HepG2 (cell line): ENCODE data around the gene SELENOM. TPM values are rescaled to one million over a fixed set of nuclear protein-coding genes. Genes with fewer than 3 reads are reported as not detected.

Experiments
- CERS6 ChIP-seq: sonication (generic); formaldehyde crosslinking; IDR thresholded peaks from 2 replicates; pipeline ENCODE4 v1.5.0; 2020; ENCODE audit warnings: missing genetic modification reagents
- EP300 ChIP-seq, 3 experiments: sonication (generic) in 1 of 3; formaldehyde crosslinking in 1 of 3; IDR thresholded peaks; 2 replicates each; pipeline versions ENCODE4 v1.5.1 to v1.6.1; 2011 to 2020; ENCODE audit warnings: low read depth in 2 of 3, low read length in 2 of 3, borderline replicate concordance in 1 of 3, improper control_type of control experiment in 1 of 3, mild to moderate bottlenecking in 1 of 3, missing genetic modification reagents in 1 of 3, moderate library complexity in 1 of 3
- FOXA1 ChIP-seq, 2 experiments: fragments of 450-650 bp in 1 of 2; sonication (generic) in 1 of 2; formaldehyde crosslinking in 1 of 2; IDR thresholded peaks; 2 replicates each; pipeline versions ENCODE4 v1.4.0 to v1.6.1; 2016 to 2020; ENCODE audit warnings: missing genetic modification reagents in 1 of 2
- MAFF ChIP-seq: IDR thresholded peaks from 2 replicates; pipeline ENCODE4 v1.6.1; 2011; ENCODE audit warnings: low read depth, low read length, improper control_type of control experiment
- NONO ChIP-seq, 2 experiments: fragments of 450-650 bp in 1 of 2; sonication (generic) in 1 of 2; formaldehyde crosslinking in 1 of 2; IDR thresholded peaks in 1 of 2; conservative IDR thresholded peaks in 1 of 2; 2 replicates each; pipeline versions ENCODE4 v1.6.1 to v1.8.0; 2017 to 2022; ENCODE audit warnings: mild to moderate bottlenecking in 1 of 2, missing genetic modification reagents in 1 of 2, moderate library complexity in 1 of 2
- PAF1 ChIP-seq: IDR thresholded peaks from 2 replicates; pipeline ENCODE4 v1.6.1; 2016; ENCODE audit warnings: missing genetic modification reagents, missing compliant biosample characterization
- PRDM4 ChIP-seq: sonication (generic); formaldehyde crosslinking; IDR thresholded peaks from 2 replicates; pipeline ENCODE4 v1.9.0; 2021; ENCODE audit warnings: missing genetic modification reagents, borderline replicate concordance
- YEATS2 ChIP-seq: sonication (generic); formaldehyde crosslinking; IDR thresholded peaks from 2 replicates; pipeline ENCODE4 v1.4.0; 2020; ENCODE audit warnings: missing genetic modification reagents, borderline replicate concordance
- ZBTB39 ChIP-seq: sonication (generic); formaldehyde crosslinking; IDR thresholded peaks from 2 replicates; pipeline ENCODE4 v1.5.0; 2020; ENCODE audit warnings: missing genetic modification reagents
- ZHX1 ChIP-seq: sonication (generic); formaldehyde crosslinking; IDR thresholded peaks from 2 replicates; pipeline ENCODE4 v1.8.1; 2022; ENCODE audit warnings: low read depth, mild to moderate bottlenecking, missing genetic modification reagents
- ZNF276 ChIP-seq: sonication (generic); formaldehyde crosslinking; IDR thresholded peaks from 2 replicates; pipeline ENCODE4 v1.4.0; 2020; ENCODE audit warnings: mild to moderate bottlenecking, low read depth, missing genetic modification reagents
- ZNF3 ChIP-seq: IDR thresholded peaks from 2 replicates; pipeline ENCODE4 v1.7.0; 2017; ENCODE audit warnings: inconsistent platforms
- ZNF430 ChIP-seq: sonication (generic); formaldehyde crosslinking; IDR thresholded peaks from 2 replicates; pipeline ENCODE4 v1.9.0; 2021; ENCODE audit warnings: mild to moderate bottlenecking, missing genetic modification reagents
- ZNF720 ChIP-seq: sonication (generic); formaldehyde crosslinking; IDR thresholded peaks from 2 replicates; pipeline ENCODE4 v1.4.0; 2020; ENCODE audit warnings: missing genetic modification reagents
- ZNF740 ChIP-seq: sonication (generic); formaldehyde crosslinking; IDR thresholded peaks from 2 replicates; pipeline ENCODE4 v1.4.0; 2020; ENCODE audit warnings: missing genetic modification reagents
- ZNF749 ChIP-seq: sonication (generic); formaldehyde crosslinking; IDR thresholded peaks from 2 replicates; pipeline ENCODE4 v1.8.0; 2022; ENCODE audit warnings: mild to moderate bottlenecking, missing genetic modification reagents, moderate library complexity, borderline replicate concordance
- ZNF780A ChIP-seq: sonication (generic); formaldehyde crosslinking; IDR thresholded peaks from 2 replicates; pipeline ENCODE4 v1.8.0; 2022; ENCODE audit warnings: mild to moderate bottlenecking, missing genetic modification reagents, moderate library complexity
- polyA plus RNA-seq, 8 experiments: library from polyadenylated mRNA; depleted of rRNA in 3 of 8; stranded (reverse) in 7 of 8; unstranded in 1 of 8; fragments of >200 nt; fragmentation: Illumina TruSeq in 4 of 8; extraction: Trizol in 4 of 8; gene quantifications; 2 replicates each; pipeline versions ENCODE4 v1.2.1 to v1.2.3, GENCODE V29; 2011 to 2016; ENCODE audit warnings: low read depth in 4 of 8, missing spikeins in 1 of 8, mixed read lengths in 1 of 8; ENCODE audit not compliant: insufficient read depth in 1 of 8
- total RNA-seq, 5 experiments: library from RNA; depleted of rRNA; stranded (reverse); fragments of >200 nt; fragmentation: Illumina TruSeq; extraction: Trizol; gene quantifications; 2 replicates each; pipeline ENCODE4 v1.2.3, GENCODE V29; 2016; ENCODE audit warnings: low read depth in 1 of 5

The SELENOM gene
- total and polyA plus RNA-seq, 2 of the 13 experiments (the other 11 are each of a cell fraction or from before 2014, with no cell fraction given) = 4.1 to 4.3 TPM

- TF ChIP-seq ZBTB39 (CRISPR knock-in tag) (no peak), ZNF780A (CRISPR knock-in tag) (no peak), ZNF740 (CRISPR knock-in tag) (no peak; the same call in 1 of the 2 replicates), YEATS2 (CRISPR knock-in tag) (peak; percentile 67; the same call in 1 of the 2 replicates), PRDM4 (no peak), ZNF720 (no peak), ZNF749 (CRISPR knock-in tag) (no peak), CERS6 (no peak), ZNF276 (no peak), ZHX1 (peak; percentile 99), NONO (IDR thresholded peaks at IDR 0.05) (no peak), NONO (CRISPR knock-in tag; conservative IDR thresholded peaks at IDR 0.05) (peak; percentile 94), MAFF (no peak), ZNF430 (CRISPR knock-in tag) (peak; percentile 82; the same call in 1 of the 2 replicates), FOXA1 (IDR thresholded peaks at IDR 0.05) (peak; percentile 76), FOXA1 (CRISPR knock-in tag; IDR thresholded peaks at IDR 0.05) (peak; percentile 100), PAF1 (CRISPR knock-in tag) (no peak), ZNF3 (CRISPR knock-in tag) (no peak), EP300 (IDR thresholded peaks at IDR 0.05; ENCODE audit: low read depth in 2 of 2, low read length in 2 of 2) (peak; percentile 95 to 96), EP300 (CRISPR knock-in tag; IDR thresholded peaks at IDR 0.05; ENCODE audit: borderline replicate concordance) (peak; percentile 96)
Observed at GRCh38 chr22:31055635-31056159, 51.7 kb downstream of the SELENOM start (continued).
